GM12891 (cell line): Measurements from ENCODE around the gene FLT4.

Experiments
- DNase-seq: peaks from one replicate; pipeline ENCODE4 v3.0.0; 2011; ENCODE audit warnings: low spot score; ENCODE audit not compliant: insufficient read length
- FAIRE-seq: peaks from 2 replicates; lab custom pipeline; 2011; peaks lifted over from hg19 to GRCh38; lab: Jason Lieb, UNC
- PAX5 ChIP-seq: IDR thresholded peaks from 2 replicates; pipeline ENCODE4 v1.6.1; 2011; ENCODE audit warnings: low read length, moderate library complexity, mild to moderate bottlenecking; ENCODE audit not compliant: insufficient read depth, severe bottlenecking
- POLR2A ChIP-seq: IDR thresholded peaks from 2 replicates; pipeline ENCODE4 v1.6.1; 2011; ENCODE audit warnings: low read depth, low read length, control low read depth
- POLR2AphosphoS5 ChIP-seq: IDR thresholded peaks from 2 replicates; pipeline ENCODE4 v1.6.1; 2011; ENCODE audit warnings: low read depth, low read length, control low read depth
- POU2F2 ChIP-seq: IDR thresholded peaks from 2 replicates; pipeline ENCODE4 v1.6.1; 2011; ENCODE audit warnings: low read depth, mild to moderate bottlenecking, control low read depth, low read length, moderate library complexity
- SPI1 ChIP-seq: IDR thresholded peaks from 2 replicates; pipeline ENCODE4 v1.6.1; 2011; ENCODE audit warnings: low read depth, low read length, control low read depth
- TAF1 ChIP-seq: IDR thresholded peaks from 2 replicates; pipeline ENCODE4 v1.6.1; 2011; ENCODE audit warnings: low read depth, low read length, control low read depth

Gene FLT4

DNA sequence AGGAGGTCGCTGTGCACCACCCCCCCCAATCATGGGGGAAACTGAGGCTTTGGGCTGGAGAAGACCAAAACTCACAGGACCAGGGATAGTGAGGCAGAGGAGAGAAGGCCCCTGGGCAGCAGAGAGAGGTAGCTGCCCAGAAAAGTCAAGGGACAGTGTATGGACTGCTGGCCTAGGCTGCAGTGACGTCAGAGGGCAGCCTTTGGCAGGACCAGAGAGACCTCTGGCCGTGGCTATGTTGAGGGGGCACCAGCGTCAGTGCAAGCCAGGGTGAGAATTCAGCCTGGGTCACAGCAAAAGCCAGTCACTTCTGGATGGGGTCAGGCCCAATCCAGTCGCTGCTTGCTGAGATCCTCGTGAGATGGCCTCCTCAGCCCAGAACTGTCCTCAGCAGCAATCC, 26.5 kb downstream of the FLT4 start:
- DNase-seq (no peak), FAIRE-seq (no peak)
- TF ChIP-seq SPI1 (no peak), PAX5 (no peak), POLR2A (no peak), TAF1 (no peak), POU2F2 (no peak), POLR2AphosphoS5 (no peak)

DNA sequence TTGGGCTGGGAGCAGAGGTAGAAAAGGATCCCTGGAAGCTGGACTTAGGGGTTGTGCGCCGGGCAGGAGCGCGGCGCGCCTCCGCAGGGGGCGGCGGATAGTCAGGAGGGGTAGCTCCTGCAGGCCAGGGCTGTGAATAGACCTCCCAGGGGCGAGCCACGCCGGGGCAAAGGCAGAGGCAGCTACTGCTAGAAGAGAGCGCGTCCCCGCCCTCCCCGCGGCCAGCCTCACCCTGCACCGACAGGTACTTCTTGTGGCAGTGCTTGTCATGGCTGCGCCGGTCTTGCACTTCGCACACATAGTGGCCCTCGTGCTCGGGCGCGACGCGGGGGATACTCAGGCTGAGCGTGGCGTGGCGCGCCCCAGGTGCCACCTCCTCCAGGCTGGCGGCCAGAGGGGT, 28.1 kb downstream of the FLT4 start:
- FAIRE-seq, result no peak
- DNase-seq, result no peak
- TF ChIP-seq PAX5 (no peak), POLR2A (no peak), SPI1 (no peak), POLR2AphosphoS5 (no peak), TAF1 (no peak), POU2F2 (no peak)

DNA sequence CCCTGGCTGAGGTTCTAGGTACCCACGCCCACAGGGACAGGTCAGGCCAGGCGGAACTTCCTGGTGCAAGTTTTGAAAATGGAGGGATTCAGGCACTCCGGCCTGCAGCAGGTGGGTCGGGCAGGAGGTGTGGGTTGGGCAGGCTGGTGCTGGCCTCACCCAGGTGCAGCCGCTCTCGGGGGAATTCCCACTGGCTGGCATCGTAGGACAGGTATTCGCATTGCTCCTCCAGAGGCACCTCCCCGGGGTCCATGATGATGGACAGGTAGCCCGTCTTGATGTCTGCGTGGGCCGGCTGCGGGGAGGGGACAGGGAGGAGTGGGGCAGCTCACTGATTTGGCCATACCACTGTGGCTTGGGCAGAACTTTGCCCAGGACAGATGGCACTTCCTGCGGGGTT, 29.4 kb downstream of the FLT4 start:
- TF ChIP-seq POU2F2 (no peak), PAX5 (no peak), POLR2AphosphoS5 (no peak), SPI1 (no peak), POLR2A (no peak), TAF1 (no peak)
- FAIRE-seq, result no peak
- DNase-seq, result no peak

DNA sequence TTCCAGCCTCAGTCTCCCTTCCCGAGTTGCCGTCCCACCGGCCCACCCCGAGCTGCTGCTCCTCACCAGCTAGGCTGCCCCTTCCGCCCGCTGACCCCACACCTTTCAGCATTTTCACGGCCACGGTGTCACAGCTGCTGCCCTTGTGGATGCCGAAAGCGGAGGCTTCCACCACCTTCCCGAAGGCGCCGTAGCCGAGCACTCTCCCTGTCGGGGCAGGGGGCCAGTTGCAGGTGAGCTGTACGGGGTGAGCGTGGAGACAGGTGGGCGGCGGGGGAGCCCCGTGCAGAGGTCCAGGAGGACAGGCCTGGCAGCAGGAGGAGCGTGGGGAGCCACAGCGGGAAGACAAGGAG, 29.9 kb downstream of the FLT4 start:
- TF ChIP-seq SPI1, result no peak
- TF ChIP-seq POLR2A, result no peak
- TF ChIP-seq POU2F2, result no peak
- TF ChIP-seq PAX5, result no peak
- no peak for TF ChIP-seq POLR2AphosphoS5
- no peak for TF ChIP-seq TAF1
- FAIRE-seq (no peak), DNase-seq (no peak)

DNA sequence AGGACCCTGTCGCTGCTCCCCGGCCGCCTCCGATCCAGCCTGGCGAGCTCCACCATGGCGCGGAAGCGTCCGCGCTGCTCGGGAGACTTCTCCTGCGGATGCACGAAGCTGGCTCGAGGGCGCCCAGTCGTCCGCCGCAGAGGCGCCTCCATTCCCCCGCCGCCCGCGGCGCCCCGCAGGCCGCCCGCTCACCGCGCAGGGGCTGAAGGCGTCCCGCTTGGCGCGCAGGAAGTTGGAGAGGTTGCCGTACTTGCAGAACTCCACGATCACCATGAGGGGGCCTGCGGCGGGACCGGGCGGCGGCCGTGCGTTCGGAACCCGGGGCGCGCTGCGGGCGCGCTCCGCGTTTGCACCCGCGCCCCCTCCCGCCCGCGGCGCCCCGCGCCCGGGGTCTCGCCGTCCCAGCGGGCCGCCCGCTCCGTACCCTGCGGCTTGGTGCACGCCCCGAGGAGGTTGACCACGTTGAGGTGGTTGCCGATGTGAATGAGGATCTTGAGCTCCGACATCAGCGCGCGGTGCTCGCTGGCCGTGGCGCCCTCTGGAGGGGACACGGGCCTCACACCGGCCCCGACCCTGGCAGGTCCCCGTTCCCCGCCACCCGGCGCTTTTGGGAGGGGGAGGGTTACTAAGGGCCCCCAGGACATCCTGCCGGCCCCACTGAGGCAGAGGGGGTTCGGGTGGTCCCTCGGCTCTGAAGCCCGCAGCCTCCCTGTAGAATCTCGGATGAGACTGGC, 30.4 kb downstream of the FLT4 start:
- TF ChIP-seq SPI1, result no peak
- TF ChIP-seq POLR2A, result no peak
- TF ChIP-seq PAX5, result no peak
- no peak for TF ChIP-seq POLR2AphosphoS5
- TF ChIP-seq TAF1, result no peak
- TF ChIP-seq POU2F2, result no peak
- FAIRE-seq (no peak), DNase-seq (peak; percentile 69)

DNA sequence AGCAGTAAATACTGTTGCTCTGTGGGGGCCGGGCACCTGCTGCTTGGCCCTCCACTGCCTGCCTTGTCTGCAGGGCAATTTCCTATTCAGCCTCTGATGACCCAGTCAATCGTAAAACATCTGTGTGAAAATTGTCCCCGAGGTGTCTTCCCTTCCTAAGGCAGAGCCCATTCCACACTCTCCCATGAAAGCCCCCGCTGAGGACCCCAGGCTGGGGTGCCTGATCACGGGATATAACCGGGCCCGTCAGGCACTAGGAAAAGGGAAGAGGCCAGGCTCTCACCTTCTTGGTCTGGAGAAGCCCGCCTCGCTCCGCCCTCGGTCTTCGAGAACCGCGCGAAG, 30.9 kb downstream of the FLT4 start:
- FAIRE-seq (no peak), DNase-seq (no peak)
- TF ChIP-seq SPI1 (no peak), POU2F2 (no peak), POLR2AphosphoS5 (no peak), PAX5 (no peak), TAF1 (no peak), POLR2A (no peak)

DNA sequence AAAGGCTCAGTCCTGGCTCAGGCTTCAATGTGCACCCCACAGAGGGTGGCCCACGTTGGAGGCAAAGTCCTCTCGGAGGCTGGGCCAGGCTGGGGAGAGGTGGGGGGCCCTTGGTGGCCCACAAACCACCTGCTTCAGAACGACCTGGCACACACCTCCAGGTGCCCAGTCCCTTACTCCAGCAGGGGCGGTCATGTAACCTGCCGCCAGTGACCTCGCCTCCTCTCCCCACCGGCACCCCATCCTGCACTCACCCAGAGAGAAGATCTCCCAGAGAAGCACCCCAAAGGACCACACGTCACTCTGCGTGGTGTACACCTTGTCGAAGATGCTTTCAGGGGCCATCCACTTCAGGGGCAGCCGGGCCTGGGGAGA, 35.6 kb downstream of the FLT4 start:
- TF ChIP-seq POLR2A (no peak), POU2F2 (no peak), PAX5 (no peak), SPI1 (no peak), POLR2AphosphoS5 (no peak), TAF1 (no peak)
- no peak for FAIRE-seq
- no peak for DNase-seq

DNA sequence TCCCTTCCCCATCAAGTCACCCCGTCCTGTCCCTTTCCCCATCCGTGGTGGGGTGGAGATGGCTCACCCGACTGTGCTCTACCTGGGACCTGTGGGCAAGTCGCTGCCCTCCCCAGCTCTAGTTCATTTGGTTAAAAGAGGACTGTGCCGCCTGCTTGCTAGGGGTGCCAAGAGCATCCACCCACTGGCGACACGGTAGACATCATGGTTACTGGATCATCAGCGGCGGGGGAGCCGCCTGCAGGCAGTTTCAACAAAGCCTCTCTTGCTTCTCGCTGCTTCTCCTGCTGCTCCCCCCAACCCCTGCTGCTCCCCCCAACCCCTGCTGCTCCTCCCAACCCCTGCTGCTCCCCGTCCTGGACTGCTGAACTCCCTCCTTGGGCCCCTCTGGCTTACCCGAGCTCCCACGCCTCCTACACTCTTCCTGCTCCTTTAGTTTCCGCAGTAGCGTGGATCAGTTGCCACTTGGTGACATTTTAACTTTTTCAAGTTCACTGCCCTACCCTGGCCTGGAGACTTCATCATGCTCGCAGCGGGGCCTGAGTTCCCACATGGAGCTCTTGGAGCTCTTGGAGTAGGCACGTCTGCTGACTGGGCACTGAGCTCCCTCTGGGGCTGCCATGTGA, 36.1 kb downstream of the FLT4 start:
- FAIRE-seq, result no peak

DNA sequence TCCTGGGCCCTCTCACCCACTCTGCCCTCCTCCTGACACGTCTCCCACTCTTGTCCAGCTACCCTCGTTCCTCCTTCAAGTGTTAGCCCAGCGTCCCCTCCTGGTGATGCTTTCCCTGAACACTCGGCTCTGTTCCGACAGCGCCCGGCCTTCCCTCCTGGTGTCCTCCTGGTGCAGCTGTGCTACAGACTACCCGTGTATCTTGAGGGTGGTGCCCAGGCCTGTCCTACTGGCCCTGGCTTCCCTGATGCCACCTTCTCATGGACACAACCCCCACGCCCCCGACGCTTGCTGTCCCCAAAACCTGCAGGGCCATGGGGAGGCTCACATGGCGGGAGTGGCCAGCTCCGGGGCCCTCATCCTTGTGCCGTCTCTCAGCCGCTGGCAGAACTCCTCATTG, 36.7 kb downstream of the FLT4 start:
- FAIRE-seq, result no peak
- DNase-seq, result no peak
- no peak for TF ChIP-seq POLR2A
- no peak for TF ChIP-seq POU2F2
- TF ChIP-seq PAX5, result no peak
- no peak for TF ChIP-seq POLR2AphosphoS5
- no peak for TF ChIP-seq SPI1
- no peak for TF ChIP-seq TAF1

More for the DNA sequence above, 36.1 kb downstream of the FLT4 start:
- TF ChIP-seq POLR2A, result no peak
- TF ChIP-seq POLR2AphosphoS5, result no peak
- TF ChIP-seq TAF1, result no peak
- no peak for TF ChIP-seq SPI1
- no peak for TF ChIP-seq POU2F2
- TF ChIP-seq PAX5, result no peak
- DNase-seq, result no peak
